Thymus (tissue), 11 donors: ENCODE results near the gene PDCD5. TPM values are rescaled to one million over a fixed set of nuclear protein-coding genes. Genes with fewer than 3 reads are reported as not detected.

Source experiments
- DNase-seq, 9 donors: peaks; one replicate each; pipeline ENCODE4 v3.0.0-alpha.2; 2013; ENCODE audit warnings: low spot score in 9 of 9, low read depth in 6 of 9, missing footprints in 1 of 9
- H3K27ac ChIP-seq, 2 donors: one replicate each; pipeline ENCODE4 v1.5.1; 2013; ENCODE audit warnings: control low read depth in 1 of 2, low read depth in 1 of 2, low read length in 1 of 2, mild to moderate bottlenecking in 1 of 2, moderate library complexity in 1 of 2
- H3K27me3 ChIP-seq, 2 donors: one replicate each; pipeline ENCODE4 v1.5.1; 2013; ENCODE audit warnings: low read length in 1 of 2; ENCODE audit not compliant: control insufficient read depth in 2 of 2, insufficient read depth in 1 of 2
- H3K36me3 ChIP-seq, 2 donors: one replicate each; pipeline ENCODE4 v1.5.1; 2013; ENCODE audit warnings: low read length in 1 of 2, mild to moderate bottlenecking in 1 of 2, moderate library complexity in 1 of 2; ENCODE audit not compliant: control insufficient read depth in 2 of 2, insufficient read depth in 2 of 2
- H3K4me1 ChIP-seq, 2 donors: one replicate each; pipeline ENCODE4 v1.5.1; 2013; ENCODE audit warnings: low read length in 2 of 2; ENCODE audit not compliant: control insufficient read depth in 2 of 2, insufficient read depth in 2 of 2
- H3K4me3 ChIP-seq, 2 donors: one replicate each; pipeline ENCODE4 v1.5.1; 2013; ENCODE audit warnings: low read length in 2 of 2, control low read depth in 1 of 2, mild to moderate bottlenecking in 1 of 2
- H3K9me3 ChIP-seq, 2 donors: one replicate each; pipeline ENCODE4 v1.5.1; 2013; ENCODE audit warnings: low read length in 1 of 2, mild to moderate bottlenecking in 1 of 2; ENCODE audit not compliant: control insufficient read depth in 2 of 2, insufficient read depth in 1 of 2
- WGBS: extraction: QIAGEN DNeasy Blood & Tissue Kit; methylation state at CpG from one replicate; pipeline ENCODE4 v1.1.7; 2013; 5-methylcytosine and 5-hydroxymethylcytosine counted together
- polyA plus RNA-seq: library from polyadenylated mRNA; stranded (reverse); fragments of 200-250 nt; gene quantifications from one replicate; pipeline ENCODE4 v1.2.3, GENCODE V29; 2013
- total RNA-seq: library from RNA; stranded (reverse); fragments of 120-200 nt; gene quantifications from one replicate; pipeline ENCODE4 v1.2.4, GENCODE V29; 2013
- donor health status: healthy.

PDCD5 gene
- total and polyA plus RNA-seq, 2 donors, result 92.6 to 122 TPM

GRCh38 chr19:32543115-32543900 lies 37.7 kb upstream of the PDCD5 start:
- no peaks in the 10 kb centered on the region for H3K27me3 ChIP-seq
- H3K4me1 ChIP-seq, result no peaks in the 10 kb centered on the region
- H3K27ac ChIP-seq, result no peak overlapping the region
- H3K9me3 ChIP-seq, result peaks cover 0 to 1% of the 10 kb centered on the region in 2 donors
- DNase-seq, result no peak
- no peak overlapping the region for H3K4me3 ChIP-seq
- no peaks in the 10 kb centered on the region for H3K36me3 ChIP-seq
- 88% methylated on average over 11 of the region's 11 CpGs for WGBS

DNA sequence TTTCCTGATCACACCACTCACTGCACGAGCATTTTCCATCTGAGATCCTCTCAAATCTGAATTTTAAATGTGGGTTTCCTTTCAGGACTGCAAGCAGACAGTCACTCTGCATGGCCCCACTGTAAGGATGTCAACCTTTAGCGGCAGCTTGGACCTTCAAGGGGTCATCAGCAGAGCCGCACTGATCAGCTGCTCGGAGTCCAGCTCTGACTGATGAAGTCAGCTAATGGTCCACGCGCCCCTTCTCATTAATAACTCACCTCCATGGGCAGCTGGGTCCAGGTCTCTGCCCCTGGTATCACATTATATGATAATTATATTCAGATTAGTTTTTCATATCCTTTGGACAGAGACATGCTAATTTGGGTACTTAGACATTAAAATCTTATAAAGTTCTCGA lies 36.1 kb upstream of the PDCD5 start:
- Histone ChIP-seq H3K4me3 (no peak overlapping the region), H3K27ac (no peak overlapping the region), H3K27me3 (no peaks in the 10 kb centered on the region), H3K36me3 (no peaks in the 10 kb centered on the region), H3K4me1 (no peaks in the 10 kb centered on the region), H3K9me3 (no peaks in the 10 kb centered on the region)
- 90% methylated on average over 7 of the region's 7 CpGs for WGBS
- DNase-seq, result no peak

DNA sequence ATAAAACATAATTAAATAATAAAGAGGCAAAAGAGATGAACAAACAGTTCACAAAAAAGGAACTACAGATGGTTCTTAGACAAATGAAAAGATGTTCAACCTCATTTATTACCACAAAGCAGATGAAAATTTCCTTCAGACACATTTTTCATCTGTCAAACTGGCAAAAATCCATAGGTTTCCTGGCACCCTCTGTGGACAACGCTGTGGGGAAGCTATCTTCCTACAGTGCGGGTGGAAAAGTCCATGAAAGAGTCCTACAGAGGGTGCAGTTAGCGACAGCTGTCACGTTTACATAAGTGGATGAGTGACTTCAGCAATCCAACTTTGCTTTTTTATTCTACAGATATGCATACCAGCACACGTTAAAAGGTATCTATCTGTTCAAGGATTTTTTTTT lies 30.3 kb upstream of the PDCD5 start:
- Histone ChIP-seq H3K4me3 (no peak overlapping the region), H3K27me3 (no peaks in the 10 kb centered on the region), H3K36me3 (no peaks in the 10 kb centered on the region), H3K9me3 (no peaks in the 10 kb centered on the region), H3K27ac (no peak overlapping the region), H3K4me1 (no peaks in the 10 kb centered on the region)
- no peak for DNase-seq
- WGBS, result 84% methylated on average over 5 of the region's 5 CpGs

GRCh38 chr19:32555786-32556185 lies 25.2 kb upstream of the PDCD5 start:
- Histone ChIP-seq H3K9me3 (no peaks in the 10 kb centered on the region), H3K27me3 (peaks cover 0 to 2% of the 10 kb centered on the region in 2 donors), H3K36me3 (no peaks in the 10 kb centered on the region), H3K27ac (no peak overlapping the region), H3K4me3 (no peak overlapping the region), H3K4me1 (no peaks in the 10 kb centered on the region)
- DNase-seq, result no peak
- WGBS, result 97% methylated on average over 1 of the region's 1 CpG

GRCh38 chr19:32558607-32559228 lies 22.3 kb upstream of the PDCD5 start:
- 75% methylated on average over 10 of the region's 10 CpGs for WGBS
- no peak for DNase-seq
- Histone ChIP-seq H3K27ac (no peak overlapping the region), H3K27me3 (peaks cover 0 to 2% of the 10 kb centered on the region in 2 donors), H3K36me3 (no peaks in the 10 kb centered on the region), H3K4me3 (no peak overlapping the region), H3K9me3 (no peaks in the 10 kb centered on the region), H3K4me1 (no peaks in the 10 kb centered on the region)

- H3K36me3 ChIP-seq, result no peaks in the 10 kb centered on the region
- H3K9me3 ChIP-seq, result no peaks in the 10 kb centered on the region
- 98% methylated on average over 9 of the region's 9 CpGs for WGBS
- no peak overlapping the region for H3K27ac ChIP-seq
- H3K4me3 ChIP-seq, result no peak overlapping the region
- no peaks in the 10 kb centered on the region for H3K27me3 ChIP-seq
- H3K4me1 ChIP-seq, result no peaks in the 10 kb centered on the region
- DNase-seq, result no peak
These were observed 17.2 kb upstream of the PDCD5 start for GRCh38 chr19:32563761-32564160.

DNA sequence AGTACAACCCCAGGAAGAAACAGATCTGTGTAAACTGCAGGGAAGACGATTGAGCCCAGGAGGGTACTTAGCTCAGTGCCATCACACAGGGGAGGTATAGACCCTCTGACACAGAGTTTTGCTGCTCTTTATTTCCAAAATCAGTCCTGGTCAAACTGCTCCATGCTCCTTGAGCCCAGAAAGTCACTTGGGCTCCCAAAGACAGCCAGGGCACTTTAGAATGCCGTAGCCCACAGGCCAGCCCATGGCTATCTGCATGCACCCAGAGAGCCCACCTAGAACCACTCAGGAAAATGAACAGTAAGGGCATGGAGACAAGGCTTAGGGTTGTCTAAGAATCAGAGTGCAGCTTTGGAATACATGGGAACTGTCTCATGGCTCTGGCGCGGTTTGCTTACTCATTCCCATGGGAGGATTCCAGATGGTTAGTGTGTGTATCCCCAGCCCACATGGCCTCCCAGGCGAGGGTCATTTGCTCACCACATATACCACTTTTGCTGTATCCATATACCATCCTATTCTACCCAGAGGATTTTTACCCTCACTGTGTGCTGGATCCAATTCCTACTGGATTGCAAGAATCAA lies 14.7 kb upstream of the PDCD5 start:
- Histone ChIP-seq H3K27ac (no peak overlapping the region), H3K9me3 (no peaks in the 10 kb centered on the region), H3K4me3 (no peak overlapping the region), H3K4me1 (no peaks in the 10 kb centered on the region), H3K27me3 (peaks cover 2 to 4% of the 10 kb centered on the region in 2 donors), H3K36me3 (no peaks in the 10 kb centered on the region)
- DNase-seq, result no peak
- WGBS, result 85% methylated on average over 5 of the region's 5 CpGs

DNA sequence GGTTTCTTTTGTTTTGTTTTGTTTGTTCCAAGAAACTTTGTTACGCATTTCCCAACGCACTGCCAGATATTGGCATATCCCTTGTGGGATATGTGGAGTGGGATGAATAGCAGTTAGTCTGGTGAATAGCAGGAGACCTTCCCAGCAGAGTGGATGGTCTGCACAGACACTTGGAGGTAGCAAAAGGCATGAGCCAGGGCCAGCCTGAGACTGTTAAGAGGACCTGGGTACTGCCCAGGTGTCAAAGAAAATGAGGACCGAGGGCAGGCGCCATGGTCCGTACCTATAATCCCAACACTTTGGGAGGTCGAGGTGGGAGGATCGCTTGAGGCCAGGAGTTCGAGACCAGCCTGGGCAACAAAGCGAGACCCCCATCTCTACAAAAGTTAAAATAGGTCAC lies 13.5 kb upstream of the PDCD5 start:
- no peak for DNase-seq
- peaks cover 2 to 4% of the 10 kb centered on the region in 2 donors for H3K27me3 ChIP-seq
- H3K9me3 ChIP-seq, result no peaks in the 10 kb centered on the region
- H3K27ac ChIP-seq, result no peak overlapping the region
- H3K4me1 ChIP-seq, result no peaks in the 10 kb centered on the region
- 96% methylated on average over 9 of the region's 9 CpGs for WGBS
- no peak overlapping the region for H3K4me3 ChIP-seq
- no peaks in the 10 kb centered on the region for H3K36me3 ChIP-seq

DNA sequence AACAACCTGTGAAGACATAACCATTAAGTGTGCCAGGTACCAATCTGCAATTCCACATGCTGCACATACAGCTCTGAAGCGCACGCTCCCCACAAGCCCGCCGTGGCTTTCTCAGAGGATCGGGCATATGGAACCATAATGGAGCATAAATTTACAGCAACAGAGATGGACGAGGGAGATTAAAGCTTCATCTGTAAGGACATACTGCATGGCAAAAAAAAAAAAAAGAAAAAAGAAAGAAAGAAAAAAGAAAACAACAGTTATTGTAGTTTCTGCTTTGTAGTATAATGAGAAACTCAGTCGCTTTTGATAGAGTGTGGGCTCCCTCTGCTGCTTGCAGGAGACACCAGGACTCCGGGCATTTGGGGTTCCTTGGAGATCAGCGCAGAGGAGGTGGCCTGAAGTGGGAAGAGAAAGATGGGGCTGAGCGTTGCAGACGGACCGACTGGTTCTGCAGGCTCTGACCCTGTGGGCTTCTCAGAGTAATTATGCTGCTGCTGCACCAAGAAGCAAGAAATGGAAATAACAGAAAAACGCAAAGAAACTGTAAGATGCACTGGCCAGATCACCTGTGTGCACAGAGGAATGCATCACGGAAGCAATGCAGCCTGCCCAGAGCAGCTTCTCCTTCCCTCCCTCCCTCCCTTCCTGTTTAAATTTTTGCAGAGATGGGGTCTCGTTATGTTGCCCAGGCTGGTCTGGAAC lies 10.8 kb upstream of the PDCD5 start:
- no peaks in the 10 kb centered on the region for H3K36me3 ChIP-seq
- no peak overlapping the region for H3K27ac ChIP-seq
- H3K27me3 ChIP-seq, result peaks cover 2 to 7% of the 10 kb centered on the region in 2 donors
- H3K9me3 ChIP-seq, result no peaks in the 10 kb centered on the region
- H3K4me3 ChIP-seq, result no peak overlapping the region
- peak in 6 of 9 donors; percentile 21 to 67 (median 40) for DNase-seq
- 42% methylated on average over 15 of the region's 15 CpGs for WGBS
- peaks cover 0 to 8% of the 10 kb centered on the region in 2 donors for H3K4me1 ChIP-seq
